GM23338 (cell line): ENCODE measurements around the gene RASA4.
"Not testable (repeated sequence)": the region's sequence is repeated elsewhere in the genome, so short reads cannot be mapped to it uniquely, and the experiment has no call there.

Experiments
- CREB1 ChIP-seq: fragments of 250-450 bp; sonication (Bioruptor Pico); IDR thresholded peaks from 2 replicates; pipeline ENCODE4 v1.5.0; 2020; ENCODE audit warnings: low read depth, mild to moderate bottlenecking, moderate library complexity
- CTCF ChIP-seq, 2 experiments: fragments of 200-600 bp in 1 of 2; sonication (generic) in 1 of 2; conservative IDR thresholded peaks; 2 replicates each; pipeline versions ENCODE4 v1.5.1 to v1.6.1; 2016 to 2017; ENCODE audit warnings: antibody characterized with exemption in 2 of 2, low read depth in 2 of 2, mild to moderate bottlenecking in 2 of 2, moderate library complexity in 1 of 2
- ETS1 ChIP-seq: IDR thresholded peaks from 2 replicates; pipeline ENCODE4 v1.6.1; 2016; ENCODE audit warnings: antibody characterized with exemption
- EZH2 ChIP-seq: fragments of 200-600 bp; sonication (generic); IDR thresholded peaks from one replicate; pipeline ENCODE4 v1.8.0; 2017; ENCODE audit warnings: antibody characterized with exemption, mild to moderate bottlenecking, low read depth; ENCODE audit not compliant: unreplicated experiment
- EZH2phosphoT487 ChIP-seq: fragments of 200-600 bp; sonication (generic); IDR thresholded peaks from one replicate; pipeline ENCODE4 v1.8.1; 2018; ENCODE audit warnings: antibody characterized with exemption; ENCODE audit not compliant: unreplicated experiment
- POLR2AphosphoS5 ChIP-seq: IDR thresholded peaks from 2 replicates; pipeline ENCODE4 v1.6.1; 2016; ENCODE audit warnings: antibody characterized with exemption, low read depth
- REST ChIP-seq: IDR thresholded peaks from one replicate; pipeline ENCODE4 v1.6.1; 2018; ENCODE audit warnings: antibody characterized with exemption; ENCODE audit not compliant: unreplicated experiment
- STAT1 ChIP-seq: IDR thresholded peaks from one replicate; pipeline ENCODE4 v1.6.1; 2016; ENCODE audit warnings: antibody characterized with exemption; ENCODE audit not compliant: unreplicated experiment
- ZNF114 ChIP-seq: fragments of 250-450 bp; sonication (Bioruptor Pico); IDR thresholded peaks from 2 replicates; pipeline ENCODE4 v1.5.0; 2020; ENCODE audit warnings: mild to moderate bottlenecking, moderate library complexity
- ZNF462 ChIP-seq: fragments of 250-450 bp; sonication (Bioruptor Pico); IDR thresholded peaks from 2 replicates; pipeline ENCODE4 v1.5.0; 2020; ENCODE audit warnings: mild to moderate bottlenecking, moderate library complexity

DNA sequence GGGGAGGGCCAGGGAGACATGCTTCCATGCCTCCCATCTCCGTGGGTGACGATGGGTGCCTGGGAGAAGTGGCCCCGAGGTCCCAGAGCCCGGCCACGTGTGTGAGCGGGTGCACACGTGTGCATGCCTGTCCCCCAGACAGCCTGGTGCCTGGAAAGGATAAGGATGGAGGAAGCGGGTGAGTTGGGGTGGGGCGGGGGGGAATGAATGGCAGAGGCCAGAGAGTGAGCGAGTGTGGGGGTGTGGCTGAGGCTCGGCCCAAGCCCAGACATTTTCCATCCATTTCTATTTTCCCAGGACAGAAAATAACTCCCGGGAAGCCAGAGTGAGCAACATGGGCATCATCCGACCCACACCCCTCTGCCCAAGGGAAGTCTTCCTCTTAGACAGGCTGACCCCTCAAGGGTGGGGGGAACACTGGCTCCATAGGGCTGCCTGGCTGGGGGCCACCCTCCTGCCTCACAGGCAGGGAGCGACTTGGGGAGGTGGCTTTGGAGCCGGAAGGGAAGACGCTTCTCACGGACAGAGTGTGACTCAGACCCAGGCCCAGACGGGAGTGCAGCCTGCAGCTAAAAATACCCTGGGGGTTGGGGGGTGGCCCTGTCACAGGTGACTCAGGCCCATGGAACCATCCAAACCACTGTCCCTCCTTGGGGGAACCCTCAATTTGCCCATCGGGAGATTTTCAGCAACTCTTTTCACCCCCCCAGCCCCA is 12.0 kb downstream of the RASA4 start:
- TF ChIP-seq CTCF (conservative IDR thresholded peaks at IDR 0.05; ENCODE audit: low read depth in 2 of 2); POLR2AphosphoS5; REST; EZH2phosphoT487; CREB1; EZH2; ZNF114; ETS1; ZNF462 (CRISPR knock-in tag); STAT1: not testable (repeated sequence)
